IPS-15b (cell line): Measurements from ENCODE around the gene SLAMF6.
"Not testable (repeated sequence)": the region's sequence is repeated elsewhere in the genome, so short reads cannot be mapped to it uniquely, and the experiment has no call there.

Experiments
- H3K27me3 ChIP-seq: one replicate; pipeline ENCODE4 v1.6.1; 2013; ENCODE audit warnings: low read length; ENCODE audit not compliant: control insufficient read depth, insufficient read depth
- H3K36me3 ChIP-seq: one replicate; pipeline ENCODE4 v1.6.1; 2013; ENCODE audit warnings: low read length; ENCODE audit not compliant: control insufficient read depth, insufficient read depth
- H3K4me1 ChIP-seq: one replicate; pipeline ENCODE4 v1.6.1; 2013; ENCODE audit warnings: mild to moderate bottlenecking, low read length; ENCODE audit not compliant: control insufficient read depth, insufficient read depth
- H3K4me3 ChIP-seq: one replicate; pipeline ENCODE4 v1.5.1; 2013; ENCODE audit warnings: low read depth, low read length
- H3K9ac ChIP-seq: one replicate; pipeline ENCODE4 v1.6.1; 2013; ENCODE audit warnings: low read depth, mild to moderate bottlenecking, low read length
- H3K9me3 ChIP-seq: one replicate; pipeline ENCODE4 v1.6.1; 2013; ENCODE audit warnings: mild to moderate bottlenecking, low read length; ENCODE audit not compliant: control insufficient read depth, insufficient read depth

Gene SLAMF6

DNA sequence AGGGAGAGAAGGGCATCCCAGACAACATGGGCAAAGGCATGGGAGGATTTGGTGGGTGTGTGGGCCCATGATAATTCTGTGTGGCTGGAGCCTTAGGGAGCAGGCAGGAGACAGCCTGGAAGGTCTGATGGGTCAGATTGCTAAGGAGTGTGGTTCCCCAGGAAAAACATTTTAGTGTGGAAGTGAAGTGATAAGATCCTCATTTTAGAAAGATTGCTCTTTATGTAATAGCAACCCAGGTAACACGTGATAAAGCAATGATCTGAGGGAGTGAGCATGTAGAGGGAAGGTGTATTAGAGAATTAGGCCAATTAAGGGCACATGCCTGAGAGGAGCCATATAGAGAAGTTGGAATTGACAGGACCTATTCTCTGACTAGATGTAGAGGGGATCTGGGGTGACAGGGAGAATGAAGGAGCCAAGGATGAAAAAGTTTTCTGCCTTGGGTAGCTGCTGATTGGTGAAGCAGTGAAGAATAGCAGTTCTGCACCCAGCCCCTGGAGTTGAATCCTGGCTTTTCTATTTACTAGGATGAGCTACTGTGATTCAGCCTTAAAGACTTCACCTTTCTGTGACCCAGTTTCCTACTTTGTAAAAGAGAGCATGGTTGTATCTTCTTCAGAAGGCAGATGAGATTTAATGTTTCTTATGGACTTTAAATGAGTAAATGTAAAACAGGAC is 18.7 kb upstream of the SLAMF6 start:
- no peaks in the 10 kb centered on the region for H3K4me1 ChIP-seq
- no peak overlapping the region for H3K4me3 ChIP-seq
- H3K27me3 ChIP-seq = no peaks in the 10 kb centered on the region
- H3K9me3 ChIP-seq = no peaks in the 10 kb centered on the region
- no peaks in the 10 kb centered on the region for H3K36me3 ChIP-seq
- no peak overlapping the region for H3K9ac ChIP-seq

DNA sequence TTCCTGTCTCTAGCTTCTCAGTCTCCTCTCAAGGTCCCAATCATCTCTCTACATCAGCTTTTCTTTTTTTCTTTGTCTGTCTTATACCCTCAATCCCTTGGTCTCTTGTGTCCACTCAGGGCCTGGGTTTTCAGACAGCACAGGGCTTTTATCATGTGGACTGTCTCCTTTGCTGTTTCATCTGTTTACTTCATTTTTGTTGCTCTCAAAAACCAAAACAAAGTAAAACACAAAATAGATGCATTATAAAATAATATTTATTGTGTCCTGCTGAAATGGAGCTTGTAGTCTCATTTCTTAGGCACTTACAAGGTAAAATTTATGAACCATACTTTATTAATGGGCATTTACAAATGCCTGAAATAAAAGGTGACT is 17.8 kb upstream of the SLAMF6 start:
- H3K36me3 ChIP-seq = no peaks in the 10 kb centered on the region
- no peaks in the 10 kb centered on the region for H3K4me1 ChIP-seq
- no peak overlapping the region for H3K4me3 ChIP-seq
- H3K27me3 ChIP-seq = no peaks in the 10 kb centered on the region
- no peaks in the 10 kb centered on the region for H3K9me3 ChIP-seq
- no peak overlapping the region for H3K9ac ChIP-seq

DNA sequence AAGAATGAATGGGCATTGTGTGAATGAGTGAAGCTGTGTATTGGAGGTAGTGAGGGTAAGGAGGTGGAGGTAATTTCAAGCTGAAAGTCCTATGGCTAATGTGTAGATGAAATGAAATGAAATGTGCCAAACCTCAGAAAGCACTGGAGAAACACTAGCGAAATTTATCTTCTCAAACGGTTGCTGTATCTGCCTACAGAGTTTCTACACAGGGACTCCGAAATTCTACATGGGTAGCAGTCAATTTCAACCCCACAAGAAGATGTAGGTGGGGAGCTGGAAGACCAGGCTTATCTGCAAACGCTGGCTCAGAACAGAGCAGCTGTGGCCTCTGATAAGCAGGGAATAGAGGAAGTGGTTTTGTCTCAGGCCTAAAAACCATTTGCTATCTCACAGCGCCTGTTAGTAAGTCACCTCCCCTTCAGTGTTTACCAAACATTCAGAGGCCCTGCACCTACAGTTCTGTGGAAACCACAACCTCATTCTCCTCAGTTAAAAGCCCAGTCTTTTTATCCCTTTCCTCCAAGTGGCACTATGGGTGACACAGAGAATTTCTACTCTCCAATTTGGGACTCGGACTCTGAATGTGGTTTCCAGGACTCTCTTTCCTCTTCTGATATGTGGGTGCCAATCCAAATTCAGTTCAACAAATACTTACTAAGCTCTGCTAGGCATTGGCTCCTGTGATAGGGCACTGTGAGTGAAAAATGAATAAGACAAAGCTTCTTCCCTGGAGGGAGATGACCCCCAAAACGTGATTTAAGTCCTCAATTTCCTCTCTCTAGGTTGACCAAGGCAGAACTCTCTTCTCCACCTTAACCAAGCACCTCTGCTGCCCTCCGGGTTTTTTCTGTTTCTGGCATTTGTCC is 17.2 kb upstream of the SLAMF6 start:
- no peaks in the 10 kb centered on the region for H3K36me3 ChIP-seq
- no peak overlapping the region for H3K9ac ChIP-seq
- no peaks in the 10 kb centered on the region for H3K4me1 ChIP-seq
- H3K27me3 ChIP-seq = no peaks in the 10 kb centered on the region
- no peak overlapping the region for H3K4me3 ChIP-seq
- no peaks in the 10 kb centered on the region for H3K9me3 ChIP-seq

GRCh38 chr1:160539684-160539989 is 16.6 kb upstream of the SLAMF6 start:
- Histone ChIP-seq H3K9ac (no peak overlapping the region), H3K9me3 (no peaks in the 10 kb centered on the region), H3K4me1 (no peaks in the 10 kb centered on the region), H3K36me3 (no peaks in the 10 kb centered on the region), H3K4me3 (no peak overlapping the region), H3K27me3 (no peaks in the 10 kb centered on the region)

GRCh38 chr1:160538985-160539651 is 16.1 kb upstream of the SLAMF6 start:
- no peaks in the 10 kb centered on the region for H3K4me1 ChIP-seq
- H3K9me3 ChIP-seq = no peaks in the 10 kb centered on the region
- no peak overlapping the region for H3K9ac ChIP-seq
- no peak overlapping the region for H3K4me3 ChIP-seq
- H3K27me3 ChIP-seq = no peaks in the 10 kb centered on the region
- H3K36me3 ChIP-seq = no peaks in the 10 kb centered on the region

DNA sequence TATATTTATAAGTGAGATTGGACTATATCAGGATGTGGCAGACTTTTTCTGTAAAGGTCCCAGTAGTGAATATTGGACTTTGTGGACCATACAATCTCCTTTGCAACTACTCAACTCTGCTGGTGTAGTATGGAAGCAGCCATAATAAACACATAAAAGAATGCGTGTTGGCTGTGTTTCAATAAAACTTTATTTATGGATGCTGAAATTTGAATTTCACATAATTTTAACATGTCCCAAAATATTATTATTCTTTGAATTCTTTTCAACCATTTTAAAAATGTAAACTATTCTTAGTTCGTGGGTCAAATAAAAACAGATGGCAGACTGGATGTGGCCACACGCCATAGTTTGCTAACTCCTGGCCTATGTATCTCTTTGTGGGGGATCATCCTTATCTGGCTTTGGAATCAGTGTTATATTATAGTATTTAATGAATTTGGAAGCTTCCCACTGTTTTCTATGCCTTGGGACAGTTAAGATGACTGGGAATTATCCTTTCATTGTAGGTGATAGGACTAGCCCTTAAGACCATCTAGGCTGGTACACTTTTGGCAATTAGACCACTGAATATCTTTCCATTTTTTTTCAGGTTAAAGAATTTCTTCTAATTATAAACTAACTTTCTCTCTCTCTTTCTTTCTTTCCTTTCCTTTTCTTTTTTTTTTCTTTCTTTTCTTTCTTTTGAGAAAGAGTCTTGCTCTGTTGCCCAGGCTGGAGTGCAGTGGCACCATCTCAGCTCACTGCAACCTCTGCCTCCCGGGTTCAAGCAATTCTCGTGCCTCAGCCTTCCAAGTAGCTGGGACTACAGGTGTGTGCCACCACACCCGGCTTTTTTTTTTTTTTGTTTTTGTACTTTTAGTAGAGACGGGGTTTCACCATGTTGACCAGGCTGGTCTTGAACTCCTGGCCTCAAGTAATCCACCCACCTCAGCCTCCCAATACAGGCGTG is 14.9 kb upstream of the SLAMF6 start:
- no peak overlapping the region for H3K4me3 ChIP-seq
- H3K9me3 ChIP-seq = no peaks in the 10 kb centered on the region
- no peak overlapping the region for H3K9ac ChIP-seq

DNA sequence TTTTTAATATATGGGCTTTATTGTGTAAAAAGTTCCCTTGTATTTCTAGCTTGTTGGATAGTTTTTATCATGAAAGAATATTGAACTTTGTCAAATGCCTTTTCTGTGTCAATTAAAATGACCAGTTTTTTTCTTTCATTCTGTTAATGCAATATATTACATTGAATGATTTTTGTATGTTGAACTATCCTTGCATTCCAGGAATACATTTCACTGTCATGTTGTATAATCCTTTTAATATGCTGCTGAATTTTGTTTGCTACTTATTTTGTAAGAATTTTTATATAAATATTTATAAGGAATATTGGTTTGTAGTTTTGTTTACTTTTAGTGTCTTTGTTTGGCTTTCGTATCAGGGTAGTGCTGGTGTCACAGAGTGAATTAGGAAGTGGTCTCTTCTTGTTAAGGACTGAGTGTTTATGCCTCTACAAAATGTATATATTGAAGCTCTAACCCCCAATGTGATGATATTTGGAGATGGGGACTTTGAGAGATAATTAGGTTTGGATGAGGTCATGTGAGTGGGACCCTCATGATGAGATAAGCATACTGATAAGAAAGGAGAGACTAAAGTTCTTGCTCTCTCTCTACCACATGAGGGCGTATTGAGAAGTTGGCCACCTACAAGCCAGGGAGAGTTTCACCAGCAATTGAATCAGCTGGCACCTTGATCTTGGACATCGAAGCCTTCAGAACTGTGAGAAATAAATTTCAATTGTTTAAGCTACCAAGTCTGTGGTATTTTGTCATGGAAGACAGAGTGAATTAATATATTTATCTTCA is 12.0 kb upstream of the SLAMF6 start:
- no peak overlapping the region for H3K4me3 ChIP-seq
- no peaks in the 10 kb centered on the region for H3K9me3 ChIP-seq

More for the DNA sequence above, 14.9 kb upstream of the SLAMF6 start:
- no peaks in the 10 kb centered on the region for H3K4me1 ChIP-seq
- H3K36me3 ChIP-seq = no peaks in the 10 kb centered on the region
- H3K27me3 ChIP-seq = no peaks in the 10 kb centered on the region

GRCh38 chr1:160532557-160532813 is 9.4 kb upstream of the SLAMF6 start:
- not testable (repeated sequence) for H3K4me1 ChIP-seq, H3K9ac ChIP-seq, H3K27me3 ChIP-seq, H3K9me3 ChIP-seq, H3K36me3 ChIP-seq, H3K4me3 ChIP-seq

More for the DNA sequence above, 12.0 kb upstream of the SLAMF6 start:
- Histone ChIP-seq H3K36me3 (no peaks in the 10 kb centered on the region), H3K9ac (no peak overlapping the region), H3K27me3 (no peaks in the 10 kb centered on the region), H3K4me1 (no peaks in the 10 kb centered on the region)

DNA sequence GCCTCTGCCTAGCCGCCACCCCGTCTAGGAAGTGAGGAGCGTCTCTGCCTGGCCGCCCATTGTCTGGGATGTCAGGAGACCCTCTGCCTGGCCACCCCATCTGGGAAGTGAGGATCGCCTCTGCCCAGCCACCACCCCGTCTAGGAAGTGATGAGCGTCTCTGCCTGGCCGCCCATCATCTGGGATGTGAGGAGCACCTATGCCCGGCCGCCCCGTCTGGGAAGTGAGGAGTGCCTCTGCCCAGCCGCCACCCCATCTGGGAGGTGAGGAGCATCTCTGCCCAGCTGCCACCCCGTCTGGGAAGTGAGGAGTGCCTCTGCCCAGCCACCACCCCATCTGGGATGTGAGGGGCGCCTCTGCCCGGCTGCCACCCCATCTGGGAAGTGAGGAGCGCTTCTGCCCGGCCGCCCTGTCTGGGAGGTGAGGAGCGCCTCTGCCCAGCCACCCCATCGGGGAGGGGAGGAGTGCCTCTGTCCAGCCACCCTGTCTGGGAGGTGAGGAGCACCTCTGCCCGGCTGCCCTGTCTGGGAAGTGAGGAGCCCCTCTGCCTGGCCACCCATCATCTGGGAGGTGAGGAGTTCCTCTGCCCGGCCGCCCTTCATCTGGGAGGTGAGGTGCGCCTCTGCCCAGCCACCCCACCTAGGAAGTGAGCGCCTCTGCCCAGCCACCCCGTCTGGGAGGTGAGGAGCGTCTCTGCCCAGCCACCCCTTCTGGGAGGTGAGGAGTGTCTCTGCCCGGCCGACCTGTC is 8.9 kb upstream of the SLAMF6 start:
- not testable (repeated sequence) for H3K9ac ChIP-seq, H3K4me3 ChIP-seq, H3K4me1 ChIP-seq, H3K9me3 ChIP-seq, H3K27me3 ChIP-seq, H3K36me3 ChIP-seq

DNA sequence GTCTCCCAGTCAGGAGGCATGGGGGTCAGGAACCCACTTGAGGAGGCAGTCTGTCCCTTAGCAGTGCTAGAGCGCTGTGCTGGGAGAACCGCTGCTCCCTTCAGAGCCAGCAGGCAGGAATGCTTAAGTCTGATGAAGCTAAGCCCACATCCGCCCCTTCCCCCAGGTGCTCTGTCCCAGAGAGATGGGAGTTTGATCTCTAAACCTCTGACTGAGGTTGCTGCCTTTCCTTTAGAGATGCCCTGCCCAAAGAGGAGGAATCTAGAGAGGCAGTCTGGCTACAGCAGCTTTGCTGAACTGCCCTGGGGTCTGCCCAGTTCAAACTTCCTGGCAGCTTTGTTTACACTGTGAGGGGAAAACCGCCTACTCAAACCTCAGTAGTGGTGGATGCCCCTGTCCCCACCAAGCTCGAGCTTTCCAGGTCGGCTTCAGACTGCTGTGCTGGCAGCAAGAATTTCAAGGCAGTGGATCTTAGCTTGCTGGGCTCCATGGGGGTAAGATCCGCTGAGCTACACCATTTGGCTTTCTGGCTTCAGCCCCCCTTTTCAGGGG is 6.4 kb upstream of the SLAMF6 start:
- H3K36me3 ChIP-seq, H3K27me3 ChIP-seq, H3K4me3 ChIP-seq, H3K4me1 ChIP-seq, H3K9ac ChIP-seq, H3K9me3 ChIP-seq: not testable (repeated sequence)
